Islet of Langerhans (tissue), 1 donor: ENCODE data around the gene TMEM106A.
"Not testable (repeated sequence)": the region's sequence is repeated elsewhere in the genome, so short reads cannot be mapped to it uniquely, and the experiment has no call there.

Experiments
- FAIRE-seq: peaks from one replicate; lab custom pipeline; 2011; peaks lifted over from hg19 to GRCh38; lab: Jason Lieb, UNC

The TMEM106A gene, protein sequence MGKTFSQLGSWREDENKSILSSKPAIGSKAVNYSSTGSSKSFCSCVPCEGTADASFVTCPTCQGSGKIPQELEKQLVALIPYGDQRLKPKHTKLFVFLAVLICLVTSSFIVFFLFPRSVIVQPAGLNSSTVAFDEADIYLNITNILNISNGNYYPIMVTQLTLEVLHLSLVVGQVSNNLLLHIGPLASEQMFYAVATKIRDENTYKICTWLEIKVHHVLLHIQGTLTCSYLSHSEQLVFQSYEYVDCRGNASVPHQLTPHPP

DNA sequence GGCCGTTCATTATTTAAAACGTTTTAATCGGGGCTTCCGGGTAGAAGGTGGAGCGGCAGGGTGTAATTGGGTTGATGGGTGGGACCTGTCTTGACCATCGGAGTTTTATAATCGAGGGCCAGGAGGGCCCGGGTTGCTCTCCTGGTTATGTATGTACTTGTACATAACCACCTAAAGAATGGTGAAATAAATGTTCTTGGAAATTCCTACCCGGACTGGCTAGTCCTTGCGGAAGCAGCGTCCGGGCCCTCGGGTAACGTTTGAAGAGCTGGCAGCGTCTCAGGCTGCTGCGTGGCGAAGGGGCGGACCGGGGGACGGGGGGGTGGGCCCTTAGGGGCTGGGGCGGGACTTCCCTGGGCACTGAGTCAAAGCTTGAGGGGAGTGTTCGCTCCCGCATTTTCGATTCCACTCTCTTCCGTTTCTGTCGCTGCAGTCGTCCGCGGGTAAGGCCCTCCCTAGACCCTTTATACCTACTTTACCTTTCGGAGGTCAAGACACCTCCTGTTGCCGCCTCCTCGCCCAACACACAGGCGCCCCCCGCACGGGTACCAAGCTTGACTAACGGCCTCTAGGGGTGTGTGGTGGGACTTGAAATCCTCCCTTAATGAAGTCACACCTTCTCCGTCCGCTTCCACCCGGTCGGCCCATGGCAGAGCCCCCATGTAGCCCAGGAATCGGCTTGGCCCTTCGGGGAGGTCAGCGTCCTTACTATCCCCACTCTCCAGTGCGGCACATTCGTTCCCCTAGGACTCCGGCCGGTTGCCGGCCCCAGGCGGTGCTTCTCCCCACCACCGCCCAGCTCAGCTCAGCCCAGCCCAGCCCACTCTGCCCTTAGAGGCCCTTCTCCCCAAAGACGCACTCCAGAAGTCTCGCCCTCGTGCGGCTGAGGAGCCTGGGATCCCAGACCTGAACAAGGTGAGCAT, at the start of gene TMEM106A:
TMEM106A (plus strand) TSS at position 396 of the 923 bp plus-strand sequence. CDS start 1,167 bp downstream, outside the sequence.
- FAIRE-seq = no peak

DNA sequence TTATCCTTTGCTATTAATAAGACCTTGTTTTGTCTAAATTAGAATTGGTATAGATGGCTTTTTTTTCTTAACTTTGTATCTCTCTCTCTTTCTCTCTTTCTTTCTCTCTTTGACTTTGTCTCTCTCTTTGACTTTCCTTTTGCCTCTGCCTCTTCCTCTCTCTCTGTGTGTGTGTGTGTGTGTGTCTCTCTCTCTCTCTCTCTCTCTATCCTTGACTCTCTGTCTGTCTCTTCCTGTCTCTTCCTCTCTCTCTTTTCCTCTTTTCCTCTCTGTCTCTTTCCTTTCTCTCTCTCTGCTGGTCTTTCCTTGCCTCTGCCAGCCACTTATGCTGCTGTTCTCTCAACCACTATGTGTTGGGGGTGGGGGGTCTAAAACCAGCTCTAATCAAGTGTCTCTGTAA, 45.7 kb upstream of the TMEM106A start:
- not testable (repeated sequence) for FAIRE-seq

DNA sequence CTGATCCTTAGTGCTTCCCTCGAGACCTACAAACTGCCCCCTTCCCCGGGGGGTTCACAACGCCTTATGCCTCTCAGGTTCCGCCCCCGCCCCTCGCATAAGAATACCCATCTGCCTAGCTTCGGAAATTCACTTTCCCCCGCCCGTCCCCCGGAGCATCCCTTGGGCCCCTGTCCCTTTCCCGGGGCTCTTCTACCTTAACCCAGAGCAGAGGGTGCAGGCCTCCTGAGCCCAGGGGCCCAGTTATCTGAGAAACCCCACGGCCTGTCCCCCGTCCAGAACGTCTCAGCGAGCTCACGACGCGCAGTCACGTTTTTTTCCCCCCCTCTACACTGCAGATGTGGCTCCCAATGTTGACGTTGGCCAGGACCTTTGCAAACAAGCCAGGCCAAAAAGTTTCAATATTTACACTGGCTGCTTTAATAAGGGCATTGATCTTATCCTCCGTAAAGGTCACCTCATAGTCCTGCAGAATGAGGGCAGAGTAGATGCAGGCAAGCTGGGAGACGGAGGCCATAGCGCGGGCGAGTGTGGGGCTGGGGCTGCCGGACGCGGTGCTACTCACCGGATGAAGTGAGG, 42.0 kb upstream of the TMEM106A start:
- no peak for FAIRE-seq

DNA sequence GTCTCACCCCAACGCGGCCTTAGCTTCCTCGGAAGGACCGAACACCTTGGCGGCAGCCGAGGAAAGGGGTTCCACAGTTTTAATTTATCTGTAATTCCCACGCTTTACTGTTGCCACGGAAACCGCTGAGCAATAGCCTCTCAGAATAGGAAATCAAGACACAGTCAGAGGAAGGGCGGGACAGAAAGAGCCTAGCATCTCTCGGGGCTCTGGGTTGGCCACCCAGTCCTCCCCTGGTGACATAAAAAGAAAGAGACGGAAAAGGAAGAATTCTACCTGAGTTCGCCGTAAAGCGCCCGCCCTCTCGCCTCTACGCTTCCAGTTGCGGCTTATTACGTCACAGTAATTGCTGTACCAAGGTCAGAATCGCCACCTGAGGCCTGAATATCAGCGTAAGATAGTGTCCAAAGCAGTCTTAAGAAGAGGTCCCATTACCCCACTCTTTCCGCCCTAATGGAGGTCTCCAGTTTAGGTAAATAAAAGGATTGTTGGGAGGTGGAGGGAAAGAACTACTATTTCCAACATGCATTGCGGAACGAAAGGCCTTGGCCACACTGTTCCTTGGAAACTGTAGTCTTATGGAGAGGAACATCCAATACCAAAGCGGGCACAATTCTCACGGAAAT, 41.4 kb upstream of the TMEM106A start:
- peak; percentile 72 for FAIRE-seq

DNA sequence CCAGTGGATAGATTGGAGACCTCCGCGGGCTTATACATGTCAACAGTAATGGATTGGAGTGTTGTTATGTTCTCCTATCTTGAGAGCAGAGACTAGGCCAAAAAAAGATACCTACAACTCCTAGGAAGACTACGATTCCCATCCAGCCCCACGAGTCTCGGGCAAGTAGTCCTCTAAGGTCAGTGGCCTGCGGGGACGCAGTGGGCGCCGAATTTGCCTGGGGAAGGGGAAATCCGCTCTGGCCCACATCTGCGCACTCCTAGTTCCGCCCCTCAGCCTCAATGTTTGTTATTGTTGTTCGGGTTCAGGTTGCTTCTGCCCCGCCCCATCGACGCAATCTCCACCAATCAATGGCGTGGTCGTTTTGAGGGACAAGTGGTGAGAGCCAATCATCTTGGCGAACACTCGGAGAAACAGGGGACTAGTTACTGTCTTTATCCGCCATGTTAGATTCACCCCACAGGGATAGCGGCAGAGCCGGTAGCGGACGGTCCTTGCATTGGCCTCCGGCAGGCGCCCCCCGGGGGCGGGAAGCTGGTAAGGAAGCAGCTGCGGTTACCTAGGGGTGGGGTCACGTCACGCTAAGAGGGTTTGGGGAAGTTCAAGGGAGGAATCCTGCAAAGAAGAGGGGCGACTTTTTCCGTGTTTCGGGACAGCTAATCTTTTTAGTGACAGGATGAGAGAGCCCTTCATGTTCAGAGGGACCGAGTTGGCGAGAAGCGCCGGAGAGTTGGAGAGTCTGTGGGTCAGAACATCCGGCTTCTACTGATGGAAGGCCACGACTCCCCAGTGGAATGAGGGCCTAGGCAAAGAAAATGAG, 40.7 kb upstream of the TMEM106A start, which contains the start of gene NBR1:
NBR1 (plus strand) TSS at position 449 of the 820 bp plus-strand sequence. CDS start 4,586 bp downstream, outside the sequence.
- FAIRE-seq = peak; percentile 5

DNA sequence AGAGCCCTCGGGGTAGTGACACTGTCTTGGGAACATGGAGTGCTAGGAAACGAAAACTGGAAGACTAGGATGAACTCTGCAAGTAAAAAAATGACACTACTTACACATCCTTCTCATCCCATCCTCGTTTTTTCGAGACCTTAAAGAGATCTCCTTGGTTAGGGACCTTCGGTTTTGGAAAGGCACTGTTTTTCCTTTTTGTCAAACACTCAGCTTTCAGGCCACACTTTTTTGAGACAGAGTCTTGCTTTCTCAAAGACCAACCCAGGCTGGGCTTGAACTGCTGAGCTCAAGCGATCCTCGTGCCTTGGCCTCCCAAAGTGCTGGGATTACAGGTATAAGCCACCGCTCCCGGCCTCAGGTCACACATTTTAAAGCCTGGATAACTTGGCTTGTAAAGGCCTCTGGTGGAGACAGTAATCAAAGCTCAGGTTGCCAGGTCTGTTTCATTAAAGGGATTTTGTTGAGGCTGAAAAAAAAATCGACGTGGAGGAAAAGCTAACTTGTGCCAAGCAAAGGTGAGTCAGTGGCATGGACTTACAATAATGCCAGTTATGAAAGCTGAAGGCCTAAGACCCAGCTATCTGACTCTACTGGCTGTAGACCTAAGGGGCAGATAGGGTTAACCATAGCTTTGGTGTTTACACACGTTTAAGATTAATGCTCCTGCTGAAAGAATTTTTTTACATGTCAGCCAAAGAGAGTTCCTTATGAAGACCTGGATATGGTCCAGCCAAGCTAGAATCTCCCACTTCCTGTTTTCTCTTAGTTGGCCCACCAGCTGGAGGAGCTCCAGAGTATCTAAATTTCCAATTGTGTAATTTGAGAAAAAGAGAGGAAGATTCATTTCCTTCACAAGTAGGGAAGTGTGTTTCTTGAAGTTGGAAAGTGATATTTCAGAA, 39.8 kb upstream of the TMEM106A start:
- no peak for FAIRE-seq

DNA sequence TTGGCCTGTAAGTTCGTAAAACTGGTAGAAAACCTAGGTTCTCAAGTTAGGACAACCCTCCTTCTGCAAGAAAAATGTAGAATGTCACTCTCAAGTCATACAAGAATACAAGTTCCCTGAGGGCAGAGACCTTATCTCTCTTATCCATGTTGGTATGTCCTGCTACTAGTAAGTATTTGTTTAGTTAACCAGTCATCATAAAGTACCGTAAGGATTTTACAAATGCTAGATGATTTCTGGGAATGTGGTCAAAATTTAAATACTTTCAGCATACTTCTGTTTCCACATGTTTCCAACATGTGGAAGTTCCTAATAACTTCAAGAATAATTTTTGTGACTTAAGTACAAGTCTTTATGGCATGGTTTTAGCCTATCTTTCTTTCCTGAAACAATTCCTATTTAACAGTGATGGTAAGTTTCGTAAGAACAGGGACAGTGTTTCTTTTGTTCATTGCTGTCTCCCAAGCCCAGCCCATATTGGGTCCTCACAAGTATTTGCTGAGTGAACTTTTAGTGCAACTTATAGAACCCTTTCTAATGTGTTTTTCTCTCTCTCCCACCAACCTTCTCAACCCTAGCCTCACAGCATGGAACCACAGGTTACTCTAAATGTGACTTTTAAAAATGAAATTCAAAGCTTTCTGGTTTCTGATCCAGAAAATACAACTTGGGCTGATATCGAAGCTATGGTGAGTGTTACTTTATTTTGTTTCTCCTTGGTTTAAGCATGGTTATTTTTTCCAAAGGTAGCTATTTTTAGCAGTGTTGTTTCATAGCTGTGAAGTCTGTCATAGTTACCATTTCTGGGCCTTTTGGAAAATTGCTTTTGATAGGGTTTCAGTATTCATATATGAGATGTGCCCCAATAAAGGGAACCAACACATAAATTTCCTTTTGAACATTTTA, 36.2 kb upstream of the TMEM106A start:
- FAIRE-seq = no peak

DNA sequence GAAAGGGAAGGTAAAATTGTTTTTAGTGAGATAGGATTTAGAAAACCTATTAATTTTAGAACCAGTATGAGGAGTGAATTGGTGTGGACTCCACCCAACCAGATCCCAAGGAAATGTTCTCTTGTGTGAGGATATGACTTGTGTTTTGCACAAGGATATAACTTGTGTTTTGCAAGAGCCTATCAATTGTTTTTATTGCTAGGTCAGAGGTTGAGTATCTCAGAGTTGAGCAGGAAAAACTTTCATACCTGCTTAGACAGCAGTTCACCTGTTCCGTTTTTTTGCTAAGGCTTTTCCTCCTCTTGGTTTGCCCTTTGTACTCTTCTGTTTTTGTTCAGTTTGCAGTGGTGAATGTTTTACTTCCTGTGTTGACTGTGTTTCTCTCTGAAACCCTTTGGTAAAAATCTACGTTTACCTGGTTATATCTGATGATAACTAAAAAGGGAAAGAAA, 35.5 kb upstream of the TMEM106A start:
- FAIRE-seq = peak; percentile 9

DNA sequence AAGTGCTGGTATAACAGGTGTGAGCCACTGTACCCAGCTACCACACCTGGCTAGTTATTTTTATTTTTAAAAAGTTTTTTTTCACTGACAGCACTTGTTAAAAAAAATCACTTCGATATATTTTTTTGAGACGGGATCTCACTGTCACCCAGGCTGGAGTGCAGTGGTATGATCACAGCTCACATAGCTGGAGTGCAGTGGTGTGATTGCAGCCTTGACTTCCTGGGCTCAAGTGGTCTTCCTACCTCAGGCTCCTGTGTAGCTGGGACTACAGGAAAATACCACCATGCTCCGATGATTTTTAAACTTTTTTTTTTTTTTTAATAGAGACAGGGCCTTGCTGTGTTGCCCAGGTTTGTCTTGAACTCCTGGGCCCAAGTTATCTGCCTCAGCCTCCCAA, 27.8 kb upstream of the TMEM106A start:
- FAIRE-seq = no peak

DNA sequence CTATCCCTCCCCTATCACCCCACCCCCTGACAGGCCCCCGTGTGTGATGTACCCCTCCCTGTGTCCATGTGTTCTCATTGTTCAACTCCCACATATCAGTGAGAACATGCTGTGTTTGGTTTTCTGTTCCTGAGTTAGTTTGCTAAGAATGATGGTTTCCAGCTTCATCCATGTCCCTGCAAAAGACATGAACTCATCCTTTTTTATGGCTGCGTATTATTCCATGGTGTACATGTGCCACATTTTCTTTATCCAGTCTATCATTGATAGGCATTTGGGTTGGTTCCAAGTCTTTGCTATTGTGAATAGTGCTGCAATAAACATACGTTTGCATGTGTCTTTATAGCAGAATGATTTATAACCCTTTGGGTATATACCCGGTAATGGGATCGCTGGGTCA, 25.0 kb upstream of the TMEM106A start:
- FAIRE-seq = not testable (repeated sequence)

DNA sequence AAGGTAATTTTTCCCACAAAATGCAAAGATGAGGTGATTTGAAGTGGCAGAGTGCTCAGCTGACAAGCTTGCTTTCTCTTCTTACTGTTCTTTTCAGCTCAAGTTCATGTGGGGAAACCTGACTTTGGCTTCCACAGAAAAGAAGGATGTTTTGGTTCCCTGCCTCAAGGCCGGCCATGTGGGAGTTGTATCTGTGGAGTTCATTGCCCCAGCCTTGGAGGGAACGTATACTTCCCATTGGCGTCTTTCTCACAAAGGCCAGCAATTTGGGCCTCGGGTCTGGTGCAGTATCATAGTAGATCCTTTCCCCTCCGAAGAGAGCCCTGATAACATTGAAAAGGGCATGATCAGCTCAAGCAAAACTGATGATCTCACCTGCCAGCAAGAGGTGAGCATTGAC, 18.4 kb upstream of the TMEM106A start:
- no peak for FAIRE-seq

DNA sequence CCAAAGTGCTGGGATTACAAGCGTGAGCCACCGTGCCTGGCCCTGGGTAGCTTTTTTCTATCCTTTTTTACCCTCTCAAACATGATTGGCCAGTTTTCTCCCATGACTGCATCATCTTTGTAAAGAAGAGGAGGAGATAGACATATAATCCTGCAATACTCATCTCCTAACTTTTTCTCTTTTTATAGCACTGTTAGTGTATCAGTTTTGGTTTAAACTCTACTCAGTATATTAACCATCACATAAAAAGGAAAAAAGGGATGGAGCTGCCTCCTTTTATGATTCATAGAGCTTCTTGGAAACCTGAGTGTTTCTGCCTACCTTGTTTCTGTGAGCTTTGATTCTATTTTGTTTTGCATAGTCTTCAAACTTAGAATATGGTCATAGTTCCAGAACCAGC, 12.0 kb upstream of the TMEM106A start:
- no peak for FAIRE-seq

DNA sequence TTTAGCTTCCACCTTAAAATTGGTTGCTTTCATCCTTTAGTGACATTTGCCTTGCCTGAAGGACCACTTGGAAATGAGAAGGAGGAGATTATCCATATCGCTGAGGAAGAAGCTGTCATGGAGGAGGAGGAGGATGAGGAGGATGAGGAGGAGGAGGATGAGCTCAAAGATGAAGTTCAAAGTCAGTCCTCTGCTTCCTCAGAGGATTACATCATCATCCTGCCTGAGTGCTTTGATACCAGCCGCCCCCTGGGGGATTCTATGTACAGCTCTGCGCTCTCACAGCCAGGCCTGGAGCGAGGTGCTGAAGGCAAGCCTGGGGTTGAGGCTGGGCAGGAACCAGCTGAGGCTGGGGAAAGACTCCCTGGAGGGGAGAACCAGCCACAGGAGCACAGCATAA, 11.5 kb upstream of the TMEM106A start:
- no peak for FAIRE-seq

DNA sequence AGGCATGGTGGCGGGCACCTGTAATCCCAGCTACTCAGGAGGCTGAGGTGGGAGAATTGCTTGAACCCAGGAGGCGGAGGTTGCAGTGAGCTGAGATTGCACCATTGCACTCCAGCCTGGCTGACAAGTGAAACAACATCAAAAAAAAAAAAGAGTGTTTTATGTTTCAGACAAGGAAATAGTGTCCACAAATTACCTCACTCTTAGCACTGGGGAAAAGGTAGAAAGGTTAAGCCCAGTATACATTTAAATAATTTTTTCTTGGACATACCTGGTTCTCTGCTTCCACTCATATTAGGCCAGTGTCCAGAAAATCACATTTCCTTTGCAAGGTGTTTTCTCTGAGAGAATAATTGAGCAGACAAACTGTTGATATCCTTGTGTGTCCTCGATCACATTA, 8.7 kb upstream of the TMEM106A start:
- not testable (repeated sequence) for FAIRE-seq

DNA sequence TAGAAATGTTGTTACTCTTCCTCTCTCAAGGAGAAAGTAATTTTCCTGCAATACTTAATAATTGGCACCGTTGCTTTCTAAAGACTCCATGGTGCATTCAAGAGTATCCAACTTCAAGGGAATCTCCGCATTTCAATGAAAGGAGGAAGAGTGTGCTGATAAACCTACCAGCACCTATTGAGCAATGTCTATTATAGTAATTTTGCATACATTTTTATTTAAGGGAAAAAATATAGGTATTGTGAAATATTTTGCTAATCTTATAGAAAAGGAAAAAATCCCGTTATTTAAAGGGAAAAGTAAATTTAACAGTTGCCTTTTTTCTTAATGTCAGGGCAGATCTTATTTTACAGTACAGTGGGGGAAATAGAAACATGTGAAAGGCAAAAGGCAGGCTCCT, 1.1 kb upstream of the TMEM106A start:
- no peak for FAIRE-seq

DNA sequence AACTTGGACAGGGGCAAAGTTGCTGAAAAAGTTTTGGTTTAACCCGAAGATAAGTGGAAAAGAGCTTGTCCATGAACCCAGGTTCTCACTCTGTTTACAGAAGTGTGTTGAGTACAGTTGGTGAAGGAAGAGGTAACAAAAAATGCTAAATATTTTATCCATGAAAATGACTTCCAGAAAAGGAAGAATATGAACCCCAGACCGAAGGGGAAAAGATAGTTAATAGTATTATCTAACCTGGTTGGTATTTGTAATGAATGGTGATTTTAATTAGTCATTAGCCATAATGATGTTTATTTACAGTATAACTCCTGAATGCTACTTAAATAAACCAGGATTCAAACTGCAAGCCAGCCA, 574 bp upstream of the TMEM106A start:
- FAIRE-seq = no peak

DNA sequence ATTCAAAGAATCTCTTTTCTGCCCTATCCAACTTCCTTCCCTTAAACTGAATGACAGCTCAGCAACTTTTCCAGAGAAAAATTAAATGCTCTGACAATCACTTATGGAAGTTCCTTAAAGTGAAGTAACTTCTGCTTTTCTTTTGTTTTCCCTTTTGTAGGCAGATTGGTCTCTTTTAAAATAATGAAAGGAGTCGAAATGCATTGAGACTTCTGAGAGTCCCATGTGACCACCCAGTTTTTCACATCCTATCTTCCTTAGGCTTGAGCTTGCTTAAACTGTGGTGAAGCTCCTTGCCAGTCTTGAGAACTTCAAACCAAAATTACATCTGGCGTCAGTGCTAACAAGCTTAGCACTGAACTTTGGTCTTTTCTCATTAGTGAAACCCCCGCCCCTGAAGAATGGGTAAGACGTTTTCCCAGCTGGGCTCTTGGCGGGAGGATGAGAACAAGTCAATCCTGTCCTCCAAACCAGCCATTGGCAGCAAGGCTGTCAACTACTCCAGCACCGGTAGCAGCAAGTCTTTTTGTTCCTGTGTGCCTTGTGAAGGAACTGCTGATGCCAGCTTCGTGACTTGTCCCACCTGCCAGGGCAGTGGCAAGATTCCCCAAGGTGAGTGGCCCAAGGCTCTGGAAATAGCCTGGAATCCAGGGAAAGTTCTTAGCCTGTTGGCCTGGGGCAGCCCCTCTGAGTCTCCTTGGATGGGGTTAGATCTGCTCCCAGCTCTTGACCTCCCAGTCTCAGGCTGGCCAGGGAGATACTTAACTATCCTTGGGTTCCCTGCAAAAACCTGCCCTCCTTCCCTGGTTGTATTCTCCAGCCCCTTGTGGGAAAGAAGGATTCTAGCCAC, 1.2 kb downstream of the TMEM106A start:
- FAIRE-seq = no peak

DNA sequence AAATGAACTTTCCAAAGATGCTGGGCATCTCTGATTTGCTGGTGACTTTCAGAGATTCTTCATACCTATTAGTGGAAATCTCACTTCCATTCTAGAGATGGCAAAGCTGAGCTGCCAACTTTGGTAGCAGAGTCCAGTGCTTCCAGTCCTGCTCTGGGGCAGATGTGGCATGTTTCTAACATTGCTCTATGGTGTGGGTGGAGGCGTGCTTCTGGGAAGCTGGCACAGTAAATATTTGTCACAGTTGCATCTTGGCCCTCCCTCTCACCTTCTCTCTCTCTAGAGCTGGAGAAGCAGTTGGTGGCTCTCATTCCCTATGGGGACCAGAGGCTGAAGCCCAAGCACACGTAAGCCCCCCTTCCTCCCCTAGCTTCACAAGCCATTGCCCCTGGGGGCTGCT, 1.9 kb downstream of the TMEM106A start:
- FAIRE-seq = no peak

DNA sequence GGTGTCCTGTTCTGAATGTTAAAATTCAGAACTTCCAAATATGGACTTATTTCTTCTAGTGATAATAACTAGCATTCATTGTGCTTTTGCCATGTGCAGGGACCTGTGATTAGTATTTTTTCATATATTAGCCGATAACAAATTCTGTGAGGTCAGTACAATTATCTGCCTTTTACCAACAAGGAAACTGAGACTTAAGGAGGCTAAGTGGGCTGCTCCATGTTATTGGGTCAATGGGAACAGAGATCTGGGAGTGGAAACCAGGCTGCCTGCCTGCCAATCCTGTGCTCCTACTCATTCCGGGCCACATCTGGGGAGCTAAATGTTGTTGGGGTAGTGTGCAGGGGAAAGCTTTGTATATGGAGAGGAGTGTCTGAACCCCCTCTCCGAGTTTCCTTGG, 3.7 kb downstream of the TMEM106A start:
- FAIRE-seq = no peak
